ENCODE measurements around the gene MRTFA.

The MRTFA gene

GRCh38 chr22:40466976-40467375, 169.5 kb downstream of the MRTFA start:
- Mint-ChIP-seq H3K4me1 (ENCODE audit: low read depth) (peaks cover 30% of the 10 kb centered on the region), H3K4me3 (no peak overlapping the region), H3K9me3 (no peaks in the 10 kb centered on the region), H3K36me3 (ENCODE audit: low read depth) (peaks cover 6% of the 10 kb centered on the region), H3K27ac (no peak overlapping the region), H3K27me3 (no peaks in the 10 kb centered on the region)

GRCh38 chr22:40463683-40464082, 172.8 kb downstream of the MRTFA start:
- peaks cover 11% of the 10 kb centered on the region for H3K36me3 Mint-ChIP-seq (ENCODE audit: low read depth)
- H3K4me3 Mint-ChIP-seq, result peak overlapping the region; percentile 96
- H3K9me3 Mint-ChIP-seq, result no peaks in the 10 kb centered on the region
- peak overlapping the region; percentile 97 for H3K27ac Mint-ChIP-seq
- peaks cover 58% of the 10 kb centered on the region for H3K4me1 Mint-ChIP-seq (ENCODE audit: low read depth)
- no peaks in the 10 kb centered on the region for H3K27me3 Mint-ChIP-seq

GRCh38 chr22:40463017-40463631, 173.4 kb downstream of the MRTFA start:
- Mint-ChIP-seq H3K9me3 (no peaks in the 10 kb centered on the region), H3K36me3 (ENCODE audit: low read depth) (peaks cover 15% of the 10 kb centered on the region), H3K27ac (peak overlapping the region; percentile 97), H3K4me1 (ENCODE audit: low read depth) (peaks cover 62% of the 10 kb centered on the region), H3K27me3 (no peaks in the 10 kb centered on the region), H3K4me3 (peak overlapping the region; percentile 96)

GRCh38 chr22:40462195-40462984, 174.1 kb downstream of the MRTFA start:
- Mint-ChIP-seq H3K27me3 (no peaks in the 10 kb centered on the region), H3K4me3 (peak overlapping the region; percentile 96), H3K4me1 (ENCODE audit: low read depth) (peaks cover 69% of the 10 kb centered on the region), H3K27ac (peak overlapping the region; percentile 97), H3K9me3 (no peaks in the 10 kb centered on the region), H3K36me3 (ENCODE audit: low read depth) (peaks cover 18% of the 10 kb centered on the region)

GRCh38 chr22:40453671-40454070, 182.8 kb downstream of the MRTFA start:
- no peak overlapping the region for H3K4me3 Mint-ChIP-seq
- peaks cover 79% of the 10 kb centered on the region for H3K4me1 Mint-ChIP-seq (ENCODE audit: low read depth)
- H3K27me3 Mint-ChIP-seq, result no peaks in the 10 kb centered on the region
- H3K36me3 Mint-ChIP-seq (ENCODE audit: low read depth), result peaks cover 27% of the 10 kb centered on the region
- no peak overlapping the region for H3K27ac Mint-ChIP-seq
- no peaks in the 10 kb centered on the region for H3K9me3 Mint-ChIP-seq

- Mint-ChIP-seq H3K27me3 (no peaks in the 10 kb centered on the region), H3K4me1 (ENCODE audit: low read depth) (peaks cover 79% of the 10 kb centered on the region), H3K9me3 (no peaks in the 10 kb centered on the region), H3K27ac (peak overlapping the region; percentile 38), H3K4me3 (no peak overlapping the region), H3K36me3 (ENCODE audit: low read depth) (peaks cover 20% of the 10 kb centered on the region)
These were observed 183.6 kb downstream of the MRTFA start for GRCh38 chr22:40452730-40453487.

GRCh38 chr22:40451210-40451609, 185.3 kb downstream of the MRTFA start:
- H3K27me3 Mint-ChIP-seq, result no peaks in the 10 kb centered on the region
- peaks cover 77% of the 10 kb centered on the region for H3K4me1 Mint-ChIP-seq (ENCODE audit: low read depth)
- no peaks in the 10 kb centered on the region for H3K9me3 Mint-ChIP-seq
- H3K27ac Mint-ChIP-seq, result peak overlapping the region; percentile 43
- peak overlapping the region; percentile 58 for H3K4me3 Mint-ChIP-seq
- peaks cover 20% of the 10 kb centered on the region for H3K36me3 Mint-ChIP-seq (ENCODE audit: low read depth)

GRCh38 chr22:40450616-40451015, 185.9 kb downstream of the MRTFA start:
- no peaks in the 10 kb centered on the region for H3K9me3 Mint-ChIP-seq
- no peak overlapping the region for H3K4me3 Mint-ChIP-seq
- no peaks in the 10 kb centered on the region for H3K27me3 Mint-ChIP-seq
- peaks cover 83% of the 10 kb centered on the region for H3K4me1 Mint-ChIP-seq (ENCODE audit: low read depth)
- H3K36me3 Mint-ChIP-seq (ENCODE audit: low read depth), result peaks cover 26% of the 10 kb centered on the region
- no peak overlapping the region for H3K27ac Mint-ChIP-seq

- peaks cover 32% of the 10 kb centered on the region for H3K36me3 Mint-ChIP-seq (ENCODE audit: low read depth)
- H3K27ac Mint-ChIP-seq, result no peak overlapping the region
- H3K4me3 Mint-ChIP-seq, result peak overlapping the region; percentile 5
- H3K4me1 Mint-ChIP-seq (ENCODE audit: low read depth), result peaks cover 88% of the 10 kb centered on the region
- no peaks in the 10 kb centered on the region for H3K27me3 Mint-ChIP-seq
- no peaks in the 10 kb centered on the region for H3K9me3 Mint-ChIP-seq
These were observed 186.9 kb downstream of the MRTFA start for GRCh38 chr22:40449676-40450035.

- H3K4me3 Mint-ChIP-seq, result no peak overlapping the region
- H3K4me1 Mint-ChIP-seq (ENCODE audit: low read depth), result peaks cover 87% of the 10 kb centered on the region
- H3K27ac Mint-ChIP-seq, result no peak overlapping the region
- H3K9me3 Mint-ChIP-seq, result peaks cover 7% of the 10 kb centered on the region
- H3K36me3 Mint-ChIP-seq (ENCODE audit: low read depth), result peaks cover 29% of the 10 kb centered on the region
- no peaks in the 10 kb centered on the region for H3K27me3 Mint-ChIP-seq
These were observed 190.3 kb downstream of the MRTFA start for GRCh38 chr22:40446203-40446602.

- Mint-ChIP-seq H3K36me3 (ENCODE audit: low read depth) (peaks cover 31% of the 10 kb centered on the region), H3K27ac (no peak overlapping the region), H3K4me3 (no peak overlapping the region), H3K27me3 (no peaks in the 10 kb centered on the region), H3K4me1 (ENCODE audit: low read depth) (peaks cover 87% of the 10 kb centered on the region), H3K9me3 (peaks cover 7% of the 10 kb centered on the region)
These were observed 192.2 kb downstream of the MRTFA start for GRCh38 chr22:40444178-40444831.

GRCh38 chr22:40443732-40444131, 192.8 kb downstream of the MRTFA start:
- no peaks in the 10 kb centered on the region for H3K27me3 Mint-ChIP-seq
- no peak overlapping the region for H3K4me3 Mint-ChIP-seq
- H3K9me3 Mint-ChIP-seq, result peaks cover 7% of the 10 kb centered on the region
- H3K4me1 Mint-ChIP-seq (ENCODE audit: low read depth), result peaks cover 88% of the 10 kb centered on the region
- peaks cover 31% of the 10 kb centered on the region for H3K36me3 Mint-ChIP-seq (ENCODE audit: low read depth)
- no peak overlapping the region for H3K27ac Mint-ChIP-seq

GRCh38 chr22:40441761-40442390, 194.6 kb downstream of the MRTFA start:
- H3K4me1 Mint-ChIP-seq (ENCODE audit: low read depth), result peaks cover 88% of the 10 kb centered on the region
- H3K27me3 Mint-ChIP-seq, result no peaks in the 10 kb centered on the region
- no peak overlapping the region for H3K27ac Mint-ChIP-seq
- no peak overlapping the region for H3K4me3 Mint-ChIP-seq
- peaks cover 31% of the 10 kb centered on the region for H3K36me3 Mint-ChIP-seq (ENCODE audit: low read depth)
- H3K9me3 Mint-ChIP-seq, result peaks cover 7% of the 10 kb centered on the region

Measured in stimulated activated naive CD8-positive, alpha-beta T cell treated with anti-CD3 and anti-CD28 coated beads, Interleukin-15, Interleukin-2, amounts not matched to agents 100 ng/mL and 50 ng/mL, for 24 hours (primary cell).